ENCODE results near the gene NACA. TPM values are rescaled to one million over a fixed set of nuclear protein-coding genes. Genes with fewer than 3 reads are reported as not detected.

NACA gene
- total RNA-seq, 1 donor, result 1,713 TPM

GRCh38 chr12:56719056-56719455 is 6.0 kb downstream of the NACA start:
- DNase-seq (ENCODE audit: low read depth), result no peak
- no peak overlapping the region for H3K4me3 ChIP-seq (ENCODE audit: low read depth, low read length)
- TF ChIP-seq, protein P1, sequence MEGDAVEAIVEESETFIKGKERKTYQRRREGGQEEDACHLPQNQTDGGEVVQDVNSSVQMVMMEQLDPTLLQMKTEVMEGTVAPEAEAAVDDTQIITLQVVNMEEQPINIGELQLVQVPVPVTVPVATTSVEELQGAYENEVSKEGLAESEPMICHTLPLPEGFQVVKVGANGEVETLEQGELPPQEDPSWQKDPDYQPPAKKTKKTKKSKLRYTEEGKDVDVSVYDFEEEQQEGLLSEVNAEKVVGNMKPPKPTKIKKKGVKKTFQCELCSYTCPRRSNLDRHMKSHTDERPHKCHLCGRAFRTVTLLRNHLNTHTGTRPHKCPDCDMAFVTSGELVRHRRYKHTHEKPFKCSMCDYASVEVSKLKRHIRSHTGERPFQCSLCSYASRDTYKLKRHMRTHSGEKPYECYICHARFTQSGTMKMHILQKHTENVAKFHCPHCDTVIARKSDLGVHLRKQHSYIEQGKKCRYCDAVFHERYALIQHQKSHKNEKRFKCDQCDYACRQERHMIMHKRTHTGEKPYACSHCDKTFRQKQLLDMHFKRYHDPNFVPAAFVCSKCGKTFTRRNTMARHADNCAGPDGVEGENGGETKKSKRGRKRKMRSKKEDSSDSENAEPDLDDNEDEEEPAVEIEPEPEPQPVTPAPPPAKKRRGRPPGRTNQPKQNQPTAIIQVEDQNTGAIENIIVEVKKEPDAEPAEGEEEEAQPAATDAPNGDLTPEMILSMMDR (IDR thresholded peaks at IDR 0.05; ENCODE audit: insufficient read depth, low read length), result no peak

GRCh38 chr12:56718636-56719035 is 6.5 kb downstream of the NACA start:
- TF ChIP-seq, protein P1 (IDR thresholded peaks at IDR 0.05; ENCODE audit: insufficient read depth, low read length), result no peak
- no peak for DNase-seq (ENCODE audit: low read depth)
- H3K4me3 ChIP-seq (ENCODE audit: low read depth, low read length), result no peak overlapping the region

DNA sequence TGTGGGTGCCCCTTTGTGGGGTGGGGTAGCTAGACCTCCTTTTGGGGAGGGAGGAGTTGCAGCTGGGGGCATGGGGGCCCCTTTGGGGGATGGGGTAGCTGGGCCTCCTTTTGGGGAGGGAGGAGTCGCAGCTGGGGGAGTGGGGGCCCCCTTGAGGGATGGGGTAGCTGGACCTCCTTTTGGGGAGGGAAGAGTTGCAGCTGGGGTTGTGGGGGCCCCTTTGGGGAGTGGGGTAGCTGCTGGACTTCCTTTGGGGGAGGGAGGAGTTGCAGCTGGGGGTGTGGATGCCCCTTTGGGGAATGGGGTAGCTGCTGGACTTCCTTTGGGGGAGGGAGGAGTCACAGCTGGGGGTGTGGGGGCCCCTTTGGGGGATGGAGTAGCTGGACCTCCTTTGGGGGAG is 7.0 kb downstream of the NACA start:
- TF ChIP-seq, protein P1 (IDR thresholded peaks at IDR 0.05; ENCODE audit: insufficient read depth, low read length), result no peak
- no peak for DNase-seq (ENCODE audit: low read depth)
- no peak overlapping the region for H3K4me3 ChIP-seq (ENCODE audit: low read depth, low read length)

GRCh38 chr12:56716933-56717880 is 7.9 kb downstream of the NACA start:
- no peak overlapping the region for H3K4me3 ChIP-seq (ENCODE audit: low read depth, low read length)
- DNase-seq (ENCODE audit: low read depth), result no peak
- TF ChIP-seq, protein P1 (IDR thresholded peaks at IDR 0.05; ENCODE audit: insufficient read depth, low read length), result no peak

DNA sequence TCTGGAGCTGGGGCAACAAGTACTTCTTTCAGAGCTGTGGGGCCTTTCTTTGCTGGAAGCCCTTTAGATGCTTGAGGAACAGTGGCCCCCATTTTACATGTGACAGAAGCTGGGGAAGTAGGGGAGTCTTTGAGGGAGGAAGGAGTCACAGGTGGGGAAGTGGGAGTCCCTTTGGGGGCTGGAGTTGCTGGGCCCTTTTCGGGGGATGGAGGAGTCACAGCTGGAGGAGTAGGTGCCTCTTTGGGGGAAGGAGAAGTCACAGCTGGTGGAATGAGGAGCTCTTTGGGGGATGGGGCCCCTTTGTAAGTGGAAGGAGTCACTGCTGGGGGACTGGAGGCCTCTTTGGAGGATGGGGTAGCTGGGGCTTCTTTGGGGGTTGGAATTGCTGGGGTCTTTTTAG is 8.6 kb downstream of the NACA start:
- DNase-seq (ENCODE audit: low read depth), result no peak
- TF ChIP-seq, protein P1 (IDR thresholded peaks at IDR 0.05; ENCODE audit: insufficient read depth, low read length), result no peak
- H3K4me3 ChIP-seq (ENCODE audit: low read depth, low read length), result no peak overlapping the region

DNA sequence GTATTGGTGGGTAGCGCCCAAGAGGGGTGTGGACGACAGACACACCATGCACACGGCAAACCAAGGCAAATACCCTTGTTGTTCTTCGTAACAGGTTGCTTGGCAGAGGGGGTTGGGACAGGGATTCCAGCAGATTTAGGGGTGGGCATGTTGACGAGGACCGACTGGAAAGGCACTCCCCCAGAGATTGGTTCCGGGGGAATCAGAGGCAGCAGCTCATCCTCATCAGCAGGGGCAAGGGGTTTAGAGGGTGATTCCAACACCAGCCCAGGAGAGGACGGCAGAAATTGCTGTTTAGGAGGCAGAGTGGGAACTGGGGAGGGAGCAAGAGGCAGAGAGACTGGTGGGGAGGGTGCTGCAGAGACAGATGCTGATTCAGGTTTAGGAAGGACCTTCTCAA is 9.3 kb downstream of the NACA start:
- no peak for DNase-seq (ENCODE audit: low read depth)
- TF ChIP-seq, protein P1 (IDR thresholded peaks at IDR 0.05; ENCODE audit: insufficient read depth, low read length), result no peak
- H3K4me3 ChIP-seq (ENCODE audit: low read depth, low read length), result no peak overlapping the region

Measured in fibroblast of the aortic adventitia (primary cell).